Measurements from ENCODE around the gene HAUS6. TPM values are rescaled to one million over a fixed set of nuclear protein-coding genes. Genes with fewer than 3 reads are reported as not detected.
"Not testable (repeated sequence)": the region's sequence is repeated elsewhere in the genome, so short reads cannot be mapped to it uniquely, and the experiment has no call there.

Gene HAUS6
- total RNA-seq = 28.0 and 28.6 TPM in 2 replicates

- intact Hi-C loops (cut with micrococcal nuclease) = loop anchor here (1.0 to 5.0 kb wide), 8 partner anchors 18 to 355 kb away; partner anchors contain the start of genes DENND4C, PLIN2, RPS6 and RRAGA
Observed at GRCh38 chr9:19102631-19103345, at the start of gene HAUS6. HAUS6 (minus strand) TSS chr9:19102904; CDS start chr9:19102651, 253 bp downstream.

GRCh38 chr9:19152160-19152498, 49.4 kb upstream of the HAUS6 start:
- intact Hi-C loops (cut with micrococcal nuclease) = not testable (repeated sequence)

- intact Hi-C loops (cut with micrococcal nuclease) = no loop called here
Observed at GRCh38 chr9:19151425-19152159, 48.9 kb upstream of the HAUS6 start.

- intact Hi-C loops (cut with micrococcal nuclease) = no loop called here
Observed at GRCh38 chr9:19149230-19149629, 46.5 kb upstream of the HAUS6 start.

GRCh38 chr9:19148187-19148586, 45.5 kb upstream of the HAUS6 start:
- intact Hi-C loops (cut with micrococcal nuclease) = no loop called here

GRCh38 chr9:19146441-19147024, 43.8 kb upstream of the HAUS6 start:
- intact Hi-C loops (cut with micrococcal nuclease) = no loop called here

GRCh38 chr9:19145881-19146280, 43.2 kb upstream of the HAUS6 start:
- intact Hi-C loops (cut with micrococcal nuclease) = no loop called here

- intact Hi-C loops (cut with micrococcal nuclease) = no loop called here
Observed at GRCh38 chr9:19140259-19140658, 37.6 kb upstream of the HAUS6 start.

- intact Hi-C loops (cut with micrococcal nuclease) = no loop called here
Observed at GRCh38 chr9:19138084-19138483, 35.4 kb upstream of the HAUS6 start.

- intact Hi-C loops (cut with micrococcal nuclease) = no loop called here
Observed at GRCh38 chr9:19137282-19137681, 34.6 kb upstream of the HAUS6 start.

- intact Hi-C loops (cut with micrococcal nuclease) = no loop called here
Observed at GRCh38 chr9:19136129-19136528, 33.4 kb upstream of the HAUS6 start.

GRCh38 chr9:19133549-19134345, 31.0 kb upstream of the HAUS6 start:
- intact Hi-C loops (cut with micrococcal nuclease) = no loop called here

- intact Hi-C loops (cut with micrococcal nuclease) = no loop called here
Observed at GRCh38 chr9:19130436-19130835, 27.7 kb upstream of the HAUS6 start.

GRCh38 chr9:19127871-19128500, 25.3 kb upstream of the HAUS6 start:
- intact Hi-C loops (cut with micrococcal nuclease) = loop anchor here (1.0 to 2.0 kb wide), 7 partner anchors 26 to 329 kb away; partner anchors contain the start of genes DENND4C, HAUS6, RPS6 and RRAGA

GRCh38 chr9:19124430-19124793, 21.7 kb upstream of the HAUS6 start:
- intact Hi-C loops (cut with micrococcal nuclease) = no loop called here

- intact Hi-C loops (cut with micrococcal nuclease) = no loop called here
Observed at GRCh38 chr9:19122490-19123042, 19.9 kb upstream of the HAUS6 start.

- intact Hi-C loops (cut with micrococcal nuclease) = no loop called here
Observed at GRCh38 chr9:19120877-19121276, 18.2 kb upstream of the HAUS6 start.

- intact Hi-C loops (cut with micrococcal nuclease) = no loop called here
Observed at GRCh38 chr9:19119801-19120440, 17.2 kb upstream of the HAUS6 start.

GRCh38 chr9:19119246-19119645, 16.5 kb upstream of the HAUS6 start:
- intact Hi-C loops (cut with micrococcal nuclease) = no loop called here

- intact Hi-C loops (cut with micrococcal nuclease) = no loop called here
Observed at GRCh38 chr9:19117039-19117716, 14.5 kb upstream of the HAUS6 start.

Data from T-helper 2 cell treated with Interferon-gamma antibody and Interleukin-4, amounts not matched to agents 100 ng/mL and 5 ng/mL, for 36 hours (primary cell).